K562 (cell line): Measurements from ENCODE around the gene RORC. TPM values are rescaled to one million over a fixed set of nuclear protein-coding genes. Genes with fewer than 3 reads are reported as not detected.

Experiments
- ATAC-seq: fragments of 200-7000 bp; cut with Tn5 transposase; 3 replicates; pipeline ENCODE4 v1.9.1; 2020; ENCODE audit warnings: moderate library complexity
- BruUV-seq: library from RNA; stranded (reverse); fragments of 400-500 nt; replicated peaks from 2 replicates; lab custom pipeline; 2021; lab: Mats Ljungman, UMichigan
- CTCF ChIA-PET: fragments of 300-600 bp; formaldehyde crosslinking; extraction: SDS; loops from one replicate; lab custom pipeline; 2021; ENCODE audit warnings: low intra/inter-chr PET ratio; lab: Yijun Ruan, JAX
- POLR2A ChIA-PET: fragments of 300-600, 350-650 bp; sonication (Branson Sonifier 250); formaldehyde crosslinking; extraction: SDS; loops from one replicate; lab custom pipeline; 2021; ENCODE audit warnings: antibody characterized with exemption, inconsistent platforms; lab: Yijun Ruan, JAX
- DNase-seq, 4 experiments: peaks; one replicate each; pipeline versions ENCODE4 v3.0.0 to v3.0.0-alpha.2; 2011 to 2018; ENCODE audit warnings: low spot score in 3 of 4, mixed read lengths in 3 of 4; ENCODE audit errors: extremely low read depth in 1 of 4
- FAIRE-seq: peaks from 2 replicates; lab custom pipeline; 2011; peaks lifted over from hg19 to GRCh38; lab: Jason Lieb, UNC
- H2AFZ ChIP-seq: 2 replicates; pipeline ENCODE4 v1.6.0; 2011; ENCODE audit warnings: low read depth, low read length, control low read depth, inconsistent platforms
- H3K27ac ChIP-seq: fragments of 200-600 bp; 3 replicates; pipeline ENCODE4 v1.8.0; 2011; ENCODE audit warnings: low read depth, mild to moderate bottlenecking, control low read depth, inconsistent platforms, low read length, moderate library complexity, mixed read lengths; ENCODE audit errors: extremely low read depth
- H3K27me3 ChIP-seq, 2 experiments: fragments of 300-600 bp in 1 of 2; 2 replicates in 1 of 2; 3 replicates in 1 of 2; pipeline versions ENCODE4 v1.6.0 to v1.8.0; 2011; ENCODE audit warnings: inconsistent platforms in 2 of 2, low read length in 2 of 2, mild to moderate bottlenecking in 1 of 2, mixed read lengths in 1 of 2, moderate library complexity in 1 of 2; ENCODE audit not compliant: control insufficient read depth in 2 of 2, insufficient read depth in 2 of 2
- H3K36me3 ChIP-seq: fragments of 300-600 bp; 3 replicates; pipeline ENCODE4 v1.8.0; 2011; ENCODE audit warnings: mild to moderate bottlenecking, low read length, inconsistent platforms; ENCODE audit not compliant: control insufficient read depth, insufficient read depth
- H3K4me1 ChIP-seq, 2 experiments: fragments of 200-600 bp in 1 of 2; replicated peaks in 1 of 2; 2 replicates in 1 of 2; 3 replicates in 1 of 2; pipeline versions ENCODE4 v1.5.1 to v1.8.0; 2011; ENCODE audit warnings: inconsistent platforms in 2 of 2, low read length in 2 of 2, mild to moderate bottlenecking in 1 of 2, mixed read lengths in 1 of 2, moderate library complexity in 1 of 2; ENCODE audit not compliant: control insufficient read depth in 2 of 2, insufficient read depth in 2 of 2
- H3K4me2 ChIP-seq: 2 replicates; pipeline ENCODE4 v1.6.1; 2011; ENCODE audit warnings: low read length, control low read depth, inconsistent platforms, mixed read lengths; ENCODE audit not compliant: insufficient read depth
- H3K4me3 ChIP-seq: fragments of 200-600 bp; sonication (generic), shearing (Covaris generic); 2 replicates; pipeline ENCODE4 v1.5.1; 2016; ENCODE audit warnings: control low read depth, inconsistent platforms
- H3K79me2 ChIP-seq: fragments of 200-600 bp; 3 replicates; pipeline ENCODE4 v1.8.0; 2011; ENCODE audit warnings: low read length, inconsistent platforms; ENCODE audit not compliant: control insufficient read depth, insufficient read depth
- H3K9ac ChIP-seq, 2 experiments: 2 replicates each; pipeline versions ENCODE4 v1.6.0 to v1.6.1; 2011; ENCODE audit warnings: low read depth in 2 of 2, low read length in 2 of 2, control low read depth in 1 of 2, inconsistent platforms in 1 of 2, mild to moderate bottlenecking in 1 of 2, mixed read lengths in 1 of 2; ENCODE audit not compliant: insufficient read depth in 1 of 2
- H3K9me1 ChIP-seq: one replicate; pipeline ENCODE4 v1.6.0; 2011; ENCODE audit warnings: inconsistent platforms, mild to moderate bottlenecking, low read length, moderate library complexity; ENCODE audit not compliant: control insufficient read depth, insufficient read depth
- H3K9me3 ChIP-seq: replicated peaks from 2 replicates; pipeline ENCODE4 v1.5.1; 2011; ENCODE audit warnings: low read depth, low read length, inconsistent platforms; ENCODE audit not compliant: control insufficient read depth, insufficient read depth
- H4K20me1 ChIP-seq: replicated peaks from 2 replicates; pipeline ENCODE4 v1.6.1; 2011; ENCODE audit warnings: low read length, inconsistent platforms, mixed read lengths; ENCODE audit not compliant: control insufficient read depth, insufficient read depth
- BMI1 ChIP-seq: fragments of 150-350 bp; IDR thresholded peaks from 2 replicates; pipeline ENCODE4 v1.6.1; 2014; ENCODE audit warnings: low read length
- CCNT2 ChIP-seq: IDR thresholded peaks from 2 replicates; pipeline ENCODE4 v1.6.1; 2011; ENCODE audit warnings: borderline replicate concordance, low read depth, mild to moderate bottlenecking, moderate library complexity, mixed read lengths, low read length; ENCODE audit not compliant: insufficient read length; ENCODE audit errors: extremely low read depth
- ELK1 ChIP-seq: sonication (generic); formaldehyde crosslinking; IDR thresholded peaks from 2 replicates; pipeline ENCODE4 v1.8.1; 2022; ENCODE audit warnings: missing genetic modification reagents
- NFE2L1 ChIP-seq: fragments of 450-650 bp; IDR thresholded peaks from 2 replicates; pipeline ENCODE4 v1.6.1; 2016; ENCODE audit warnings: missing genetic modification characterization, low read depth, mild to moderate bottlenecking, missing compliant biosample characterization, moderate library complexity, borderline replicate concordance
- WGBS: fragments of 100-300 bp; shearing (Covaris generic); methylation state at CpG from one replicate; pipeline ENCODE4 v1.1.6; 2016; ENCODE audit warnings: low coverage, mixed read lengths; ENCODE audit not compliant: insufficient coverage; ENCODE audit errors: missing lambda C conversion rate; 5-methylcytosine and 5-hydroxymethylcytosine counted together
- in situ Hi-C: fragments of 300-500 bp; cut with MboI; formaldehyde crosslinking; loops from 4 replicates; pipeline ENCODE4 v1.15.0; 2018; ENCODE audit warnings: inconsistent platforms, mixed read lengths
- intact Hi-C: fragments of 100-400 bp; cut with micrococcal nuclease; formaldehyde crosslinking; loops from 2 replicates; pipeline ENCODE4 v1.14.2; 2022
- polyA plus RNA-seq, 8 experiments: library from polyadenylated mRNA; depleted of rRNA in 4 of 8; stranded (reverse) in 5 of 8; unstranded in 3 of 8; fragments of >200 nt; fragmentation: Nextera tagmentation in 2 of 8; fragmentation: Illumina TruSeq in 1 of 8; extraction: Ambion mirVana in 2 of 8; extraction: Trizol in 1 of 8; gene quantifications; 2 replicates each; pipeline versions ENCODE4 v1.2.1 to v1.2.3, GENCODE V29; 2011 to 2014; ENCODE audit warnings: inconsistent platforms in 1 of 8, missing spikeins in 1 of 8
- total RNA-seq, 7 experiments: library from RNA; depleted of rRNA in 6 of 7; stranded (reverse); fragments of >200 nt in 6 of 7; fragmentation: Illumina TruSeq in 2 of 7; extraction: Trizol in 2 of 7; gene quantifications; 2 replicates each; pipeline versions ENCODE4 v1.2.1 to v1.2.3, GENCODE V29; 2011 to 2021; ENCODE audit warnings: low replicate concordance in 1 of 7
- TF ChIP-seq, protein P1 (sequence below), 2 experiments: fragments of 450-650 bp; IDR thresholded peaks; 2 replicates each; pipeline ENCODE4 v1.6.1; 2018; ENCODE audit warnings: mild to moderate bottlenecking in 2 of 2, low read depth in 1 of 2; ENCODE audit not compliant: partially characterized antibody in 2 of 2

Gene RORC
- total and polyA plus RNA-seq, 9 of the 15 experiments (the other 6 are each of a cell fraction or from before 2014, with no cell fraction given), result not detected

DNA sequence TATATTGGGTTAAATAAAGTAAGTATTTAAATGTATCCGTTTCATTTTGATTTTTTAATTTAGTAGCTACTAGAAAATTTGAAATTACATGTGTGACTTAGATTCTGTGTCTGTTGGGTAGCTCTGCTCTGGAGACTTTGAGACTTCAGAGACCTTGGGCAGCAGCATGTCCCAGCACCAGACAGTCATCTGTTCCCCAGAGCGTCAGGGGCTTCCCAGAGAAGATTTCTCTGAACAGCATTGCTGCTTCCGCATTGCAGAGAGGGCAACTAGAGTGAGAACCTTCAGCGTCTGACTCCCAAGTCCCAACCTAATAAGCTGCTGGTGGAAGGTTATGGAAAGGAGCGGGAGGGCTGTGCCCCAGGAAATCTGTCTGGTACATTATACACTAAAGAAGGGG lies 33.0 kb downstream of the RORC start:
- no peak overlapping the region for H3K4me2 ChIP-seq
- H3K27me3 ChIP-seq, result peaks cover 28 to 57% of the 10 kb centered on the region in 2 experiments
- H3K79me2 ChIP-seq, result no peaks in the 10 kb centered on the region
- DNase-seq, result no peak
- no peaks in the 10 kb centered on the region for H3K9me1 ChIP-seq
- 8% methylated on average over 5 of the region's 5 CpGs for WGBS
- BruUV-seq, result no TSS peak
- ChIA-PET CTCF (no interaction called here), POLR2A (interaction anchor here (1.6 kb wide), 1 partner anchor 10 kb away, joined by 5 read pairs; no protein-coding TSS in a partner anchor)
- no peak overlapping the region for H2AFZ ChIP-seq
- 0 out of 3 replicates have a peak, but pooled peaks have one; percentile 24 for ATAC-seq
- FAIRE-seq, result no peak
- H3K9ac ChIP-seq, result no peak overlapping the region
- intact Hi-C loops, result no loop called here
- H4K20me1 ChIP-seq, result peaks cover 19% of the 10 kb centered on the region
- in situ Hi-C loops, result no loop called here
- no peak overlapping the region for H3K4me3 ChIP-seq
- no peaks in the 10 kb centered on the region for H3K9me3 ChIP-seq
- peaks cover 0 to 8% of the 10 kb centered on the region in 2 experiments; a peak in 1 of 5 replicates for H3K4me1 ChIP-seq
- TF ChIP-seq NFE2L1 (tag), result no peak
- TF ChIP-seq ELK1, result no peak
- TF ChIP-seq CCNT2, result no peak
- TF ChIP-seq BMI1, result no peak
- TF ChIP-seq, protein P1, sequence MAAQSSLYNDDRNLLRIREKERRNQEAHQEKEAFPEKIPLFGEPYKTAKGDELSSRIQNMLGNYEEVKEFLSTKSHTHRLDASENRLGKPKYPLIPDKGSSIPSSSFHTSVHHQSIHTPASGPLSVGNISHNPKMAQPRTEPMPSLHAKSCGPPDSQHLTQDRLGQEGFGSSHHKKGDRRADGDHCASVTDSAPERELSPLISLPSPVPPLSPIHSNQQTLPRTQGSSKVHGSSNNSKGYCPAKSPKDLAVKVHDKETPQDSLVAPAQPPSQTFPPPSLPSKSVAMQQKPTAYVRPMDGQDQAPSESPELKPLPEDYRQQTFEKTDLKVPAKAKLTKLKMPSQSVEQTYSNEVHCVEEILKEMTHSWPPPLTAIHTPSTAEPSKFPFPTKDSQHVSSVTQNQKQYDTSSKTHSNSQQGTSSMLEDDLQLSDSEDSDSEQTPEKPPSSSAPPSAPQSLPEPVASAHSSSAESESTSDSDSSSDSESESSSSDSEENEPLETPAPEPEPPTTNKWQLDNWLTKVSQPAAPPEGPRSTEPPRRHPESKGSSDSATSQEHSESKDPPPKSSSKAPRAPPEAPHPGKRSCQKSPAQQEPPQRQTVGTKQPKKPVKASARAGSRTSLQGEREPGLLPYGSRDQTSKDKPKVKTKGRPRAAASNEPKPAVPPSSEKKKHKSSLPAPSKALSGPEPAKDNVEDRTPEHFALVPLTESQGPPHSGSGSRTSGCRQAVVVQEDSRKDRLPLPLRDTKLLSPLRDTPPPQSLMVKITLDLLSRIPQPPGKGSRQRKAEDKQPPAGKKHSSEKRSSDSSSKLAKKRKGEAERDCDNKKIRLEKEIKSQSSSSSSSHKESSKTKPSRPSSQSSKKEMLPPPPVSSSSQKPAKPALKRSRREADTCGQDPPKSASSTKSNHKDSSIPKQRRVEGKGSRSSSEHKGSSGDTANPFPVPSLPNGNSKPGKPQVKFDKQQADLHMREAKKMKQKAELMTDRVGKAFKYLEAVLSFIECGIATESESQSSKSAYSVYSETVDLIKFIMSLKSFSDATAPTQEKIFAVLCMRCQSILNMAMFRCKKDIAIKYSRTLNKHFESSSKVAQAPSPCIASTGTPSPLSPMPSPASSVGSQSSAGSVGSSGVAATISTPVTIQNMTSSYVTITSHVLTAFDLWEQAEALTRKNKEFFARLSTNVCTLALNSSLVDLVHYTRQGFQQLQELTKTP (IDR thresholded peaks at IDR 0.05; ENCODE audit: low read depth in 1 of 2, partially characterized antibody in 2 of 2), result no peak
- TF ChIP-seq, all 486 proteins: peak for 0
- Histone ChIP-seq H3K36me3 (no peaks in the 10 kb centered on the region), H3K27ac (no peak overlapping the region)
